Astrocyte (in vitro differentiated cells and primary cell): Measurements from ENCODE around the gene CFAP91. TPM values are rescaled to one million over a fixed set of nuclear protein-coding genes. Genes with fewer than 3 reads are reported as not detected.

Source experiments
- DNase-seq: peaks from one replicate; pipeline ENCODE4 v3.0.0-alpha.2; 2010; ENCODE audit warnings: low read depth
- FAIRE-seq: peaks from 2 replicates; lab custom pipeline; 2011; peaks lifted over from hg19 to GRCh38; lab: Jason Lieb, UNC
- H2AFZ ChIP-seq: 2 replicates; pipeline ENCODE4 v1.6.0; 2012; ENCODE audit warnings: low read depth, low read length, inconsistent platforms
- H3K27ac ChIP-seq: 2 replicates; pipeline ENCODE4 v1.5.1; 2011; ENCODE audit warnings: low read depth, low read length, inconsistent platforms
- H3K27me3 ChIP-seq: 2 replicates; pipeline ENCODE4 v1.6.0; 2011; ENCODE audit warnings: low read length, inconsistent platforms; ENCODE audit not compliant: insufficient read depth
- H3K36me3 ChIP-seq: 2 replicates; pipeline ENCODE4 v1.5.1; 2011; ENCODE audit warnings: low read length, inconsistent platforms; ENCODE audit not compliant: insufficient read depth
- H3K4me1 ChIP-seq: 2 replicates; pipeline ENCODE4 v1.5.1; 2011; ENCODE audit warnings: low read length, inconsistent platforms; ENCODE audit not compliant: insufficient read depth
- H3K4me2 ChIP-seq: 2 replicates; pipeline ENCODE4 v1.6.0; 2012; ENCODE audit warnings: low read length, inconsistent platforms
- H3K4me3 ChIP-seq: 2 replicates; pipeline ENCODE4 v1.5.1; 2011; ENCODE audit warnings: low read depth, mild to moderate bottlenecking, low read length, inconsistent platforms; ENCODE audit not compliant: insufficient read depth
- H3K79me2 ChIP-seq: 2 replicates; pipeline ENCODE4 v1.6.0; 2012; ENCODE audit warnings: mild to moderate bottlenecking, low read length, inconsistent platforms; ENCODE audit not compliant: insufficient read depth
- H3K9ac ChIP-seq: 2 replicates; pipeline ENCODE4 v1.6.0; 2012; ENCODE audit warnings: mild to moderate bottlenecking, low read length, inconsistent platforms
- H3K9me3 ChIP-seq: 2 replicates; pipeline ENCODE4 v1.5.1; 2012; ENCODE audit warnings: low read depth, mild to moderate bottlenecking, low read length, inconsistent platforms; ENCODE audit not compliant: insufficient read depth
- H4K20me1 ChIP-seq: 2 replicates; pipeline ENCODE4 v1.6.0; 2012; ENCODE audit warnings: low read length, inconsistent platforms; ENCODE audit not compliant: insufficient read depth
- H3K27ac Mint-ChIP-seq: one replicate; pipeline ENCODE4 v1.8.0; 2021; ENCODE audit warnings: mild to moderate bottlenecking, mixed read lengths; ENCODE audit not compliant: unreplicated experiment
- H3K27me3 Mint-ChIP-seq: one replicate; pipeline ENCODE4 v1.8.0; 2021; ENCODE audit warnings: low read depth, mixed read lengths; ENCODE audit not compliant: unreplicated experiment
- H3K36me3 Mint-ChIP-seq: one replicate; pipeline ENCODE4 v1.8.0; 2021; ENCODE audit warnings: low read depth, mixed read lengths; ENCODE audit not compliant: unreplicated experiment
- H3K4me1 Mint-ChIP-seq: one replicate; pipeline ENCODE4 v1.8.0; 2021; ENCODE audit warnings: low read depth, mixed read lengths; ENCODE audit not compliant: unreplicated experiment
- H3K4me3 Mint-ChIP-seq: one replicate; pipeline ENCODE4 v1.8.0; 2021; ENCODE audit warnings: mild to moderate bottlenecking, moderate library complexity, mixed read lengths; ENCODE audit not compliant: unreplicated experiment
- H3K9me3 Mint-ChIP-seq: one replicate; pipeline ENCODE4 v1.8.0; 2021; ENCODE audit warnings: mild to moderate bottlenecking, mixed read lengths; ENCODE audit not compliant: unreplicated experiment
- EZH2 ChIP-seq: IDR thresholded peaks from 2 replicates; pipeline ENCODE4 v1.6.1; 2012; ENCODE audit warnings: mild to moderate bottlenecking, low read length, inconsistent platforms; ENCODE audit not compliant: insufficient read depth
- total RNA-seq: library from RNA; stranded (reverse); gene quantifications from 2 replicates; pipeline ENCODE4 v1.2.1, GENCODE V29; 2021
- TF ChIP-seq, protein P1 (sequence below): IDR thresholded peaks from 2 replicates; pipeline ENCODE4 v1.5.1; 2011; ENCODE audit warnings: low read depth, mild to moderate bottlenecking, inconsistent platforms, low read length, moderate library complexity; ENCODE audit not compliant: insufficient read depth

The CFAP91 gene
- total RNA-seq, 1 donor from 2014 or later: 0.16 TPM

DNA sequence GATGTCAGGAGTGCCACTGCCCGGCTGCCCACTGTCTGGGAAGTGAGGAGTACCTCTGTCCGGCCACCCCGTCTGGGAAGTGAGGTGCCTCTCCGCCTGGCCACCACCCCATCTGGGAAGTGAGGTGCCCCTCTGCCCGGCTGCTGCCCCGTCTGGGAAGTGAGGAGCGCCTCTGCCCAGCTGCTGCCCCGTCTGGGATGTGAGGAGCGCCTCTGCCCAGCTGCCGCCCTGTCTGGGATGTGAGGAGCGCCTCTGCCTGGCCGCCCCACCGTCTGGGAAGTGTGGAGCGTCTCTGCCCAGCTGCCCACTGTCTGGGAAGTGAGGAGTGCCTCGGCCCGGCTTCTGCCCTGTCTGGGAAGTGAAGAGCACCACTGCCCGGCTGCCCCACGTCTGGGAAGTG, 28.9 kb upstream of the CFAP91 start:
- TF ChIP-seq, protein P1, sequence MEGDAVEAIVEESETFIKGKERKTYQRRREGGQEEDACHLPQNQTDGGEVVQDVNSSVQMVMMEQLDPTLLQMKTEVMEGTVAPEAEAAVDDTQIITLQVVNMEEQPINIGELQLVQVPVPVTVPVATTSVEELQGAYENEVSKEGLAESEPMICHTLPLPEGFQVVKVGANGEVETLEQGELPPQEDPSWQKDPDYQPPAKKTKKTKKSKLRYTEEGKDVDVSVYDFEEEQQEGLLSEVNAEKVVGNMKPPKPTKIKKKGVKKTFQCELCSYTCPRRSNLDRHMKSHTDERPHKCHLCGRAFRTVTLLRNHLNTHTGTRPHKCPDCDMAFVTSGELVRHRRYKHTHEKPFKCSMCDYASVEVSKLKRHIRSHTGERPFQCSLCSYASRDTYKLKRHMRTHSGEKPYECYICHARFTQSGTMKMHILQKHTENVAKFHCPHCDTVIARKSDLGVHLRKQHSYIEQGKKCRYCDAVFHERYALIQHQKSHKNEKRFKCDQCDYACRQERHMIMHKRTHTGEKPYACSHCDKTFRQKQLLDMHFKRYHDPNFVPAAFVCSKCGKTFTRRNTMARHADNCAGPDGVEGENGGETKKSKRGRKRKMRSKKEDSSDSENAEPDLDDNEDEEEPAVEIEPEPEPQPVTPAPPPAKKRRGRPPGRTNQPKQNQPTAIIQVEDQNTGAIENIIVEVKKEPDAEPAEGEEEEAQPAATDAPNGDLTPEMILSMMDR: no peak
- no peak for TF ChIP-seq EZH2
- Histone ChIP-seq H4K20me1 (no peaks in the 10 kb centered on the region), H3K79me2 (peaks cover 14% of the 10 kb centered on the region), H3K4me2 (no peak overlapping the region), H3K27ac (no peak overlapping the region), H3K9ac (no peak overlapping the region), H3K4me3 (no peak overlapping the region), H3K4me1 (peaks cover 9% of the 10 kb centered on the region), H3K9me3 (no peaks in the 10 kb centered on the region), H2AFZ (no peak overlapping the region), H3K27me3 (no peaks in the 10 kb centered on the region), H3K36me3 (peaks cover 6% of the 10 kb centered on the region)
- Mint-ChIP-seq H3K27ac (no peak overlapping the region), H3K36me3 (peaks cover 3% of the 10 kb centered on the region), H3K27me3 (no peaks in the 10 kb centered on the region), H3K4me3 (no peak overlapping the region), H3K4me1 (peaks cover 16% of the 10 kb centered on the region), H3K9me3 (no peaks in the 10 kb centered on the region)
- DNase-seq (no peak), FAIRE-seq (no peak)

DNA sequence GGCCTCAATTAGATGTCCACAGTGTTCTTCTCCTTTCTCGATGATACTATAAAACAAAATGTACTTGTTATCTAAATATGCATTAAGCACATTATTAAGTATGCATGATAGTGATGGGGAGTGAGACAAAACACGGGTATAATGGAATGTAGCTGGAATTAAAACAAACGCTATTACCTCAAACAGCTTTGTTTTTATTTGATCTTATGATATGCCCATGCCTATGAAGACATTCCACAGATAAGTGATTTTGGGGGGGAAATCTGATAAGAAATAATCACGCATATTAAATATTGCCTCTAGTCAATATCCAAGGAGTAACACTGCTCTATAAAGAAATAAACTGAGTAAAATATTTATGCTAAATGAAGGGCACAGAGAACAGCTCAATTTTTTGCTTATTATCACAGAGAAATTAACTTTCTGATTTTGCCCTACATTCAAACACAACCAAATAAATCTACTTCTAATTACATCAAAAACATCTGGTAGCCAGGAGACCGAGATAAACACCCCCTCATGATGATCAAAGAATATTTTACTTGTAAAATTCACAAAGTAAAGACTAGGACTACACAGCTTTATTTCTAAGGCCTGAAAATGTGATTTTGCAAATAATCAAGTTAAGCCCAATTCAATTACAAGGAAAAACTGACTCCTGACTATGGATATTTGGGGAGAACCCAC, 27.5 kb upstream of the CFAP91 start:
- DNase-seq (no peak), FAIRE-seq (no peak)
- peaks cover 7% of the 10 kb centered on the region for H3K4me1 ChIP-seq
- no peaks in the 10 kb centered on the region for H3K9me3 ChIP-seq
- no peak overlapping the region for H3K27ac Mint-ChIP-seq
- TF ChIP-seq, protein P1: no peak
- TF ChIP-seq EZH2: no peak
- H3K79me2 ChIP-seq: peaks cover 14% of the 10 kb centered on the region
- no peak overlapping the region for H3K9ac ChIP-seq
- H3K27me3 Mint-ChIP-seq: no peaks in the 10 kb centered on the region
- H4K20me1 ChIP-seq: no peaks in the 10 kb centered on the region
- H3K27me3 ChIP-seq: no peaks in the 10 kb centered on the region
- no peaks in the 10 kb centered on the region for H3K9me3 Mint-ChIP-seq
- peak overlapping the region; percentile 96 for H3K4me2 ChIP-seq
- H3K4me1 Mint-ChIP-seq: peaks cover 11% of the 10 kb centered on the region
- peak overlapping the region; percentile 96 for H3K4me3 Mint-ChIP-seq
- H2AFZ ChIP-seq: no peak overlapping the region
- H3K4me3 ChIP-seq: no peak overlapping the region
- no peak overlapping the region for H3K27ac ChIP-seq
- peaks cover 3% of the 10 kb centered on the region for H3K36me3 Mint-ChIP-seq
- peaks cover 6% of the 10 kb centered on the region for H3K36me3 ChIP-seq

DNA sequence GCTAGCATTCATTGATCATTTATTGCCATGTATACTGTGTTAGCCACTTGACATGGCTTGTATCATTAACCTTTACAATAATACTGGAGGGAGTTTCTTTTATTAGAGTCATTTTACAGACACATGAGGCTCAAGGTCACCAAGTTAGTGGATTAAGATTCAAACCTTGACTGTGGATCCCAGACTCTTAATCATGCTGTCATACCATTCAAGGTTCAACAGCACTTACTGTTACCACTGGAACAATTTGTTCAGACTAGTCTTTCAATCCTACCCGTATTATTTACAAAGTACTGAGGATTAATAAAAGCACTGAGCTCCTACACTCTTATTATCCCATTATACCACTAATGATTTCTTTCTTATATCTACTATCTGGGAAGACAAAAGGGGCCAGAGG, 26.8 kb upstream of the CFAP91 start:
- peak overlapping the region; percentile 64 for H3K27ac Mint-ChIP-seq
- H3K4me1 Mint-ChIP-seq: peaks cover 11% of the 10 kb centered on the region
- FAIRE-seq: no peak

More for the DNA sequence above, 26.8 kb upstream of the CFAP91 start:
- H3K9me3 ChIP-seq: no peaks in the 10 kb centered on the region
- Mint-ChIP-seq H3K27me3 (no peaks in the 10 kb centered on the region), H3K36me3 (peaks cover 3% of the 10 kb centered on the region), H3K4me3 (peak overlapping the region; percentile 96), H3K9me3 (no peaks in the 10 kb centered on the region)
- H3K27me3 ChIP-seq: no peaks in the 10 kb centered on the region
- no peak overlapping the region for H2AFZ ChIP-seq
- TF ChIP-seq EZH2: no peak
- TF ChIP-seq, protein P1: no peak
- H3K4me2 ChIP-seq: peak overlapping the region; percentile 96
- peak overlapping the region; percentile 82 for H3K9ac ChIP-seq
- H3K4me3 ChIP-seq: peak overlapping the region; percentile 95
- peaks cover 7% of the 10 kb centered on the region for H3K4me1 ChIP-seq
- no peak overlapping the region for H3K27ac ChIP-seq
- H4K20me1 ChIP-seq: no peaks in the 10 kb centered on the region
- no peak for DNase-seq
- H3K79me2 ChIP-seq: peaks cover 14% of the 10 kb centered on the region
- peaks cover 6% of the 10 kb centered on the region for H3K36me3 ChIP-seq
